HepG2 (cell line): ENCODE measurements around the gene BPHL. TPM values are rescaled to one million over a fixed set of nuclear protein-coding genes. Genes with fewer than 3 reads are reported as not detected.

Source experiments
- ATAC-seq: fragments of 200-7000 bp; cut with Tn5 transposase; 3 replicates; pipeline ENCODE4 v1.9.1; 2020; ENCODE audit warnings: mild to moderate bottlenecking, moderate library complexity
- BruUV-seq: library from RNA; stranded (reverse); fragments of 400-500 nt; replicated peaks from 2 replicates; lab custom pipeline; 2021; lab: Mats Ljungman, UMichigan
- CTCF ChIA-PET: fragments of 300-600 bp; formaldehyde crosslinking; extraction: SDS; loops from one replicate; lab custom pipeline; 2021; ENCODE audit warnings: low total read pairs, inconsistent platforms, low intra/inter-chr PET ratio; lab: Yijun Ruan, JAX
- POLR2A ChIA-PET: fragments of 350-600 bp; sonication (Branson Sonifier 250); formaldehyde crosslinking; loops from one replicate; lab custom pipeline; 2020; ENCODE audit warnings: antibody characterized with exemption, inconsistent platforms; lab: Yijun Ruan, JAX
- DNase-seq: peaks from one replicate; pipeline ENCODE4 v3.0.0-alpha.2; 2015; ENCODE audit warnings: low spot score
- FAIRE-seq: peaks from 3 replicates; lab custom pipeline; 2011; peaks lifted over from hg19 to GRCh38; lab: Jason Lieb, UNC
- H2AFZ ChIP-seq: one replicate; pipeline ENCODE4 v1.6.1; 2011; ENCODE audit warnings: low read length, inconsistent platforms
- H3K27ac ChIP-seq: fragments of 300-600 bp; 3 replicates; pipeline ENCODE4 v1.8.0; 2011; ENCODE audit warnings: mixed run types, mild to moderate bottlenecking, mixed read lengths, low read length, inconsistent platforms; ENCODE audit not compliant: insufficient read depth; ENCODE audit errors: extremely low read length
- H3K27me3 ChIP-seq, 2 experiments: fragments of 200-600 bp in 1 of 2; 2 replicates in 1 of 2; 3 replicates in 1 of 2; pipeline versions ENCODE4 v1.6.0 to v1.8.0; 2011; ENCODE audit warnings: low read length in 2 of 2, mild to moderate bottlenecking in 2 of 2, moderate library complexity in 2 of 2, inconsistent platforms in 1 of 2; ENCODE audit not compliant: insufficient read depth in 2 of 2, control insufficient read depth in 1 of 2
- H3K36me3 ChIP-seq, 2 experiments: fragments of 200-600 bp in 1 of 2; replicated peaks in 1 of 2; 2 replicates in 1 of 2; 3 replicates in 1 of 2; pipeline versions ENCODE4 v1.5.1 to v1.8.0; 2011; ENCODE audit warnings: low read length in 2 of 2, inconsistent platforms in 1 of 2; ENCODE audit not compliant: insufficient read depth in 2 of 2, control insufficient read depth in 1 of 2
- H3K4me1 ChIP-seq: 2 replicates; pipeline ENCODE4 v1.5.1; 2012; ENCODE audit warnings: low read length, inconsistent platforms; ENCODE audit not compliant: insufficient read depth
- H3K4me2 ChIP-seq: 2 replicates; pipeline ENCODE4 v1.6.0; 2011; ENCODE audit warnings: low read depth, low read length, inconsistent platforms
- H3K4me3 ChIP-seq, 3 experiments: fragments of 200-600 bp in 1 of 3; sonication (generic), shearing (Covaris generic) in 1 of 3; replicated peaks in 1 of 3; 2 replicates each; pipeline ENCODE4 v1.5.1; 2011 to 2016; ENCODE audit warnings: low read length in 3 of 3, inconsistent platforms in 2 of 3, low read depth in 2 of 3, mild to moderate bottlenecking in 2 of 3, control low read depth in 1 of 3, mixed read lengths in 1 of 3; ENCODE audit not compliant: insufficient read depth in 1 of 3
- H3K79me2 ChIP-seq: one replicate; pipeline ENCODE4 v1.6.1; 2011; ENCODE audit warnings: low read length, inconsistent platforms; ENCODE audit not compliant: insufficient read depth
- H3K9ac ChIP-seq: 2 replicates; pipeline ENCODE4 v1.6.0; 2011; ENCODE audit warnings: mild to moderate bottlenecking, low read depth, low read length, inconsistent platforms; ENCODE audit not compliant: insufficient read depth
- H3K9me3 ChIP-seq: 2 replicates; pipeline ENCODE4 v1.5.1; 2012; ENCODE audit warnings: mild to moderate bottlenecking, low read length
- H4K20me1 ChIP-seq: 2 replicates; pipeline ENCODE4 v1.6.0; 2011; ENCODE audit warnings: inconsistent platforms, mild to moderate bottlenecking, low read length, moderate library complexity; ENCODE audit not compliant: insufficient read depth
- AHR ChIP-seq: IDR thresholded peaks from 2 replicates; pipeline ENCODE4 v1.6.1; 2018; ENCODE audit warnings: missing genetic modification reagents, missing compliant biosample characterization
- ATF4 ChIP-seq, 2 experiments: fragments of 450-650 bp in 1 of 2; sonication (generic) in 1 of 2; formaldehyde crosslinking; IDR thresholded peaks; 2 replicates each; pipeline versions ENCODE4 v1.5.0 to v1.8.0; 2020 to 2022; ENCODE audit warnings: mild to moderate bottlenecking in 1 of 2, missing genetic modification reagents in 1 of 2
- CEBPB ChIP-seq: IDR thresholded peaks from 2 replicates; pipeline ENCODE4 v1.6.1; 2011; ENCODE audit warnings: low read depth, low read length, improper control_type of control experiment, borderline replicate concordance
- CEBPG ChIP-seq: IDR thresholded peaks from 2 replicates; pipeline ENCODE4 v1.6.1; 2016
- GATAD2A ChIP-seq: IDR thresholded peaks from 2 replicates; pipeline ENCODE4 v1.6.1; 2016
- HDAC2 ChIP-seq: sonication (generic); formaldehyde crosslinking; IDR thresholded peaks from 2 replicates; pipeline ENCODE4 v1.4.0; 2020; ENCODE audit warnings: missing genetic modification reagents
- MAFK ChIP-seq, 2 experiments: IDR thresholded peaks in 1 of 2; conservative IDR thresholded peaks in 1 of 2; 2 replicates each; pipeline ENCODE4 v1.6.1; 2011; ENCODE audit warnings: improper control_type of control experiment in 2 of 2, low read length in 2 of 2
- PCBP1 ChIP-seq: fragments of 200-400 bp; formaldehyde crosslinking; IDR thresholded peaks from 2 replicates; pipeline ENCODE4 v1.6.1; 2017; ENCODE audit warnings: mild to moderate bottlenecking, low read depth, low read length, borderline replicate concordance
- SP5 ChIP-seq: IDR thresholded peaks from 2 replicates; pipeline ENCODE4 v1.6.1; 2016; ENCODE audit warnings: low read depth, borderline replicate concordance
- THAP7 ChIP-seq: sonication (generic); formaldehyde crosslinking; IDR thresholded peaks from 2 replicates; pipeline ENCODE4 v1.8.1; 2023; ENCODE audit warnings: mild to moderate bottlenecking, missing genetic modification reagents
- ZFX ChIP-seq: sonication (generic); formaldehyde crosslinking; IDR thresholded peaks from 2 replicates; pipeline ENCODE4 v1.4.0; 2020; ENCODE audit warnings: mild to moderate bottlenecking, low read depth, missing genetic modification reagents, moderate library complexity
- ZFY ChIP-seq: sonication (generic); formaldehyde crosslinking; IDR thresholded peaks from 2 replicates; pipeline ENCODE4 v1.4.0; 2020; ENCODE audit warnings: missing genetic modification reagents
- ZNF253 ChIP-seq: sonication (generic); formaldehyde crosslinking; IDR thresholded peaks from 2 replicates; pipeline ENCODE4 v1.8.0; 2022; ENCODE audit warnings: mild to moderate bottlenecking, missing genetic modification reagents, borderline replicate concordance
- ZNF263 ChIP-seq: sonication (generic); formaldehyde crosslinking; IDR thresholded peaks from 2 replicates; pipeline ENCODE4 v1.4.0; 2020; ENCODE audit warnings: missing genetic modification reagents
- ZNF30 ChIP-seq: sonication (generic); formaldehyde crosslinking; IDR thresholded peaks from 2 replicates; pipeline ENCODE4 v1.5.0; 2020; ENCODE audit warnings: mild to moderate bottlenecking, missing genetic modification reagents
- ZNF589 ChIP-seq: sonication (generic); formaldehyde crosslinking; conservative IDR thresholded peaks from 2 replicates; pipeline ENCODE4 v1.8.0; 2022; ENCODE audit warnings: mild to moderate bottlenecking, moderate library complexity, missing genetic modification reagents
- ZNF607 ChIP-seq: sonication (generic); formaldehyde crosslinking; IDR thresholded peaks from 2 replicates; pipeline ENCODE4 v1.5.1; 2020; ENCODE audit warnings: missing genetic modification reagents, mild to moderate bottlenecking, borderline replicate concordance
- ZNF780A ChIP-seq: sonication (generic); formaldehyde crosslinking; IDR thresholded peaks from 2 replicates; pipeline ENCODE4 v1.8.0; 2022; ENCODE audit warnings: mild to moderate bottlenecking, missing genetic modification reagents, moderate library complexity
- WGBS: methylation state at CpG from one replicate; pipeline ENCODE4 v1.1.6; 2017; ENCODE audit warnings: low lambda C conversion rate; 5-methylcytosine and 5-hydroxymethylcytosine counted together
- in situ Hi-C: cut with HindIII; loops from 2 replicates; pipeline ENCODE4 v1.10.0; 2017; ENCODE audit warnings: low pct_unique_long_range_greater_than_20kb; ENCODE audit not compliant: extremely low pct_ligation_motif_present
- intact Hi-C: fragments of 100-400 bp; cut with micrococcal nuclease; formaldehyde crosslinking; loops from one replicate; pipeline ENCODE4 v1.10.0; 2022; ENCODE audit not compliant: unreplicated experiment
- polyA plus RNA-seq, 8 experiments: library from polyadenylated mRNA; depleted of rRNA in 3 of 8; stranded (reverse) in 7 of 8; unstranded in 1 of 8; fragments of >200 nt; fragmentation: Illumina TruSeq in 4 of 8; extraction: Trizol in 4 of 8; gene quantifications; 2 replicates each; pipeline versions ENCODE4 v1.2.1 to v1.2.3, GENCODE V29; 2011 to 2016; ENCODE audit warnings: low read depth in 4 of 8, missing spikeins in 1 of 8, mixed read lengths in 1 of 8; ENCODE audit not compliant: insufficient read depth in 1 of 8
- total RNA-seq, 5 experiments: library from RNA; depleted of rRNA; stranded (reverse); fragments of >200 nt; fragmentation: Illumina TruSeq; extraction: Trizol; gene quantifications; 2 replicates each; pipeline ENCODE4 v1.2.3, GENCODE V29; 2016; ENCODE audit warnings: low read depth in 1 of 5
- TF ChIP-seq, protein P1 (sequence below): sonication (generic); formaldehyde crosslinking; IDR thresholded peaks from 2 replicates; pipeline ENCODE4 v1.5.1; 2020; ENCODE audit warnings: mild to moderate bottlenecking, moderate library complexity, missing genetic modification reagents
- TF ChIP-seq, protein P2 (sequence below), 2 experiments: sonication (generic) in 1 of 2; formaldehyde crosslinking in 1 of 2; IDR thresholded peaks; 2 replicates each; pipeline versions ENCODE4 v1.4.0 to v1.6.1; 2018 to 2020; ENCODE audit warnings: missing genetic modification reagents in 2 of 2, borderline replicate concordance in 1 of 2, low read depth in 1 of 2, mild to moderate bottlenecking in 1 of 2, missing biosample characterization in 1 of 2

BPHL gene
- total and polyA plus RNA-seq, 2 of the 13 experiments (the other 11 are each of a cell fraction or from before 2014, with no cell fraction given), result 37.8 to 39.5 TPM

DNA sequence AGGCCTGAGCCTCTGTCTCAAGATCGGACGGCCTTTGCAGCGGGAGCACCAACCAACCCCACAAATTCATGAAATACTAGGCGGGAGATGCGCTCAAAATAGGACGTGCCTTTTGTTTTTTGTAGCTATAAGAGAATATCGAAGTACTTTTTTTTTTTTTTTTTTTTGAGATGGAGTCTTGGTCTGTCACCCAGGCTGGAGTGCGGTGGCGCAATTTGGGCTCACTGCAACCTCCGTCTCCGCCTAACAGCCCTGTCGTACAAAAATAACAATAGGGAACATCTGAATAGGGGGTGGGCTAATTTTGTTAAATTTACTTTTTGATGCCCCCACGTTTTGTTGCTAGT lies 44.7 kb downstream of the BPHL start:
- no TSS peak for BruUV-seq
- in situ Hi-C loops, result no loop called here

More for the DNA sequence above, 44.7 kb downstream of the BPHL start:
- intact Hi-C loops, result loop anchor here (2.0 kb wide), 2 partner anchors 46 to 88 kb away; no protein-coding TSS in a partner anchor
- Histone ChIP-seq H3K79me2 (no peaks in the 10 kb centered on the region), H3K9ac (peak overlapping the region; percentile 38), H3K36me3 (no peaks in the 10 kb centered on the region), H3K4me3 (peak overlapping the region; percentile 53 to 84 (median 55)), H3K27ac (no peak overlapping the region), H3K9me3 (no peaks in the 10 kb centered on the region), H3K27me3 (no peaks in the 10 kb centered on the region), H4K20me1 (no peaks in the 10 kb centered on the region), H2AFZ (no peak overlapping the region), H3K4me2 (peak overlapping the region; percentile 80), H3K4me1 (peaks cover 68% of the 10 kb centered on the region)
- WGBS, result 2% methylated on average over 13 of the region's 13 CpGs
- FAIRE-seq (no peak), ATAC-seq (no peak), DNase-seq (no peak)
- ChIA-PET POLR2A (interaction anchor here (0.6 to 2.0 kb wide), 15 partner anchors 13 to 88 kb away, joined by 3 to 17 read pairs (median 6); partner anchors contain the start of gene BPHL), CTCF (interaction anchor here (2.4 kb wide), 1 partner anchor 37 kb away, joined by 12 read pairs; no protein-coding TSS in a partner anchor)
- TF ChIP-seq ZNF263 (CRISPR knock-in tag), result 0 out of 2 replicates have a peak, but pooled peaks have one; percentile 19
- peak; percentile 66; the same call in 1 of the 2 replicates for TF ChIP-seq ZFX (CRISPR knock-in tag)
- TF ChIP-seq ZNF589 (CRISPR knock-in tag), result 0 out of 2 replicates have a peak, but pooled peaks have one; percentile 12
- TF ChIP-seq HDAC2, result 0 out of 2 replicates have a peak, but pooled peaks have one; percentile 4
- TF ChIP-seq ZNF30, result no peak
- TF ChIP-seq, protein P1, sequence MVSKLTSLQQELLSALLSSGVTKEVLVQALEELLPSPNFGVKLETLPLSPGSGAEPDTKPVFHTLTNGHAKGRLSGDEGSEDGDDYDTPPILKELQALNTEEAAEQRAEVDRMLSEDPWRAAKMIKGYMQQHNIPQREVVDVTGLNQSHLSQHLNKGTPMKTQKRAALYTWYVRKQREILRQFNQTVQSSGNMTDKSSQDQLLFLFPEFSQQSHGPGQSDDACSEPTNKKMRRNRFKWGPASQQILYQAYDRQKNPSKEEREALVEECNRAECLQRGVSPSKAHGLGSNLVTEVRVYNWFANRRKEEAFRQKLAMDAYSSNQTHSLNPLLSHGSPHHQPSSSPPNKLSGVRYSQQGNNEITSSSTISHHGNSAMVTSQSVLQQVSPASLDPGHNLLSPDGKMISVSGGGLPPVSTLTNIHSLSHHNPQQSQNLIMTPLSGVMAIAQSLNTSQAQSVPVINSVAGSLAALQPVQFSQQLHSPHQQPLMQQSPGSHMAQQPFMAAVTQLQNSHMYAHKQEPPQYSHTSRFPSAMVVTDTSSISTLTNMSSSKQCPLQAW, result 0 out of 2 replicates have a peak, but pooled peaks have one; percentile 9
- peak; percentile 59; the same call in 1 of the 2 replicates for TF ChIP-seq THAP7
- TF ChIP-seq ZFY (CRISPR knock-in tag), result peak; percentile 44; the same call in 1 of the 2 replicates
- TF ChIP-seq, protein P2, sequence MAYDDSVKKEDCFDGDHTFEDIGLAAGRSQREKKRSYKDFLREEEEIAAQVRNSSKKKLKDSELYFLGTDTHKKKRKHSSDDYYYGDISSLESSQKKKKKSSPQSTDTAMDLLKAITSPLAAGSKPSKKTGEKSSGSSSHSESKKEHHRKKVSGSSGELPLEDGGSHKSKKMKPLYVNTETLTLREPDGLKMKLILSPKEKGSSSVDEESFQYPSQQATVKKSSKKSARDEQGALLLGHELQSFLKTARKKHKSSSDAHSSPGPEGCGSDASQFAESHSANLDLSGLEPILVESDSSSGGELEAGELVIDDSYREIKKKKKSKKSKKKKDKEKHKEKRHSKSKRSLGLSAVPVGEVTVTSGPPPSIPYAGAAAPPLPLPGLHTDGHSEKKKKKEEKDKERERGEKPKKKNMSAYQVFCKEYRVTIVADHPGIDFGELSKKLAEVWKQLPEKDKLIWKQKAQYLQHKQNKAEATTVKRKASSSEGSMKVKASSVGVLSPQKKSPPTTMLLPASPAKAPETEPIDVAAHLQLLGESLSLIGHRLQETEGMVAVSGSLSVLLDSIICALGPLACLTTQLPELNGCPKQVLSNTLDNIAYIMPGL (CRISPR knock-in tag; IDR thresholded peaks at IDR 0.05; ENCODE audit: borderline replicate concordance in 1 of 2, low read depth in 1 of 2), result peak in 1 of 2 experiments; percentile 17; a peak in 1 of 4 replicates
- no peak for TF ChIP-seq ZNF780A (CRISPR knock-in tag)
- TF ChIP-seq CEBPG, result peak; percentile 17
- 0 out of 2 replicates have a peak, but pooled peaks have one; percentile 72 for TF ChIP-seq ZNF253 (CRISPR knock-in tag)
- TF ChIP-seq ATF4 (CRISPR knock-in tag; IDR thresholded peaks at IDR 0.05), result 0 out of 4 replicates have a peak, but pooled peaks of 1 of the 2 experiments have one; percentile 12
- 0 out of 2 replicates have a peak, but pooled peaks have one; percentile 4 for TF ChIP-seq GATAD2A (CRISPR knock-in tag)
- no peak for TF ChIP-seq PCBP1
- TF ChIP-seq MAFK (conservative IDR thresholded peaks at IDR 0.05 in 1 of 2, IDR thresholded peaks at IDR 0.05 in 1 of 2; ENCODE audit: low read length in 2 of 2), result no peak
- TF ChIP-seq CEBPB, result 0 out of 2 replicates have a peak, but pooled peaks have one; percentile 3
- peak; percentile 7 for TF ChIP-seq SP5
- TF ChIP-seq ZNF607, result peak; percentile 1; the same call in 1 of the 2 replicates
- TF ChIP-seq AHR (CRISPR knock-in tag), result 0 out of 2 replicates have a peak, but pooled peaks have one; percentile 9
